ENCODE results near the gene ABLIM2. TPM values are rescaled to one million over a fixed set of nuclear protein-coding genes. Genes with fewer than 3 reads are reported as not detected.
A peak's percentile ranks its signal among the peaks of the same experiment; 100 is the strongest.
"Not testable (repeated sequence)": the region's sequence is repeated elsewhere in the genome, so short reads cannot be mapped to it uniquely, and the experiment has no call there.

ABLIM2 gene
- total and polyA plus RNA-seq, 4 experiments from 2014 or later = 0.44 to 7.9 (median 3.8) TPM

DNA sequence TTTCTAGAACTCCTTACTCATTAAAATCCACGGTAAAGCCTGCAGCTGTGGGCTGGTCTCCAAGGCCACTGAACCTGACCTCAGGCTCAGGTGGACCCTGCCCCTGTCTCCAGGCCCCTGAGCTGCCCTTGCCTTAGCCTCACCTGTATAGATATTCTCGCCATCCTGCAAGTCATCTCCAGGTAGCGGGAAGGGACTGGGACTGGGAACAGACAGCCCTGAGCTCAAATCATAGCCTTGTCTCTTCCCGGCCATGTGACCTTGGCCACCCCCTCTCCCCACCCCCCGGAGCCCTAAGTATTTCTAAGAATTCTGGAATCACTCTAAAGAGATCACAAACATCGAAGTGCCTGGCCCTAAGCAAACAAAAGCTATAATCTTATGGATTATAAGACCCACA lies 17.7 kb downstream of the ABLIM2 start:
- no peak for DNase-seq
- Histone ChIP-seq H3K4me1 (ENCODE audit: insufficient read depth, low read length) (no peaks in the 10 kb centered on the region), H3K36me3 (ENCODE audit: insufficient read depth, low read length) (no peaks in the 10 kb centered on the region), H3K27me3 (ENCODE audit: insufficient read depth, low read length) (no peaks in the 10 kb centered on the region), H3K4me3 (ENCODE audit: low read length in 2 of 2) (no peak overlapping the region), H3K27ac (ENCODE audit: low read depth, low read length) (no peak overlapping the region), H3K9me3 (ENCODE audit: control insufficient read depth in 1 of 2, low read length in 2 of 2) (no peaks in the 10 kb centered on the region)
- Mint-ChIP-seq H3K36me3 (peaks cover 0 to 10% of the 10 kb centered on the region in 2 donors), H3K9me3 (peaks cover 0 to 14% (median 9%) of the 10 kb centered on the region in 8 donors), H3K27ac (no peak overlapping the region), H3K27me3 (peaks cover 3% of the 10 kb centered on the region in 2 donors), H3K4me1 (no peaks in the 10 kb centered on the region), H3K4me3 (no peak overlapping the region)
- ChIA-PET CTCF (ENCODE audit: partially characterized antibody) (no interaction called here), POLR2A (ENCODE audit: partially characterized antibody) (interaction anchor here (0.5 kb wide), 1 partner anchor 1232 kb away, joined by 3 read pairs; no protein-coding TSS in a partner anchor)
- intact Hi-C loops (cut with micrococcal nuclease) = no loop called here

DNA sequence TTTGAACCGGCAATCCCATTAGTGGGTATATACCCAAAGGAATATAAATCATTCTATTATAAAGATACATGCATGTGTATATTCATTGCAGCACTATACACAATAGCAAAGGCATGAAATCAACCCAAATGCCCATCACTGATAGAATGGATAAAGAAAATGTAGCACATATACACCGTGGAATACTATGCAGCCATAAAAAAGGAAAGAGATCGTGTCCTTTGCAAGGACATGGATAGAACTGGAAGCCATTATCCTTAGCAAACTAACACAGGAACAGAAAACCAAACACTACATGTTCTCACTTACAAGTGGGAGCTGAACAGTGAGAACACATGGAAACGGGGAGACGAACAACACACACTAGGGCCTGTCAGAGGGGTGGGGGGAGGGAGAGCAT lies 18.9 kb downstream of the ABLIM2 start:
- Mint-ChIP-seq H3K36me3 (peaks cover 0 to 18% of the 10 kb centered on the region in 2 donors), H3K9me3 (peaks cover 0 to 14% (median 9%) of the 10 kb centered on the region in 8 donors)
- H3K4me3 ChIP-seq (ENCODE audit: low read length in 2 of 2); DNase-seq; H3K27me3 Mint-ChIP-seq; H3K9me3 ChIP-seq (ENCODE audit: control insufficient read depth in 1 of 2, low read length in 2 of 2); H3K27ac Mint-ChIP-seq; intact Hi-C loops (cut with micrococcal nuclease); H3K4me1 ChIP-seq (ENCODE audit: insufficient read depth, low read length); POLR2A ChIA-PET (ENCODE audit: partially characterized antibody); H3K27me3 ChIP-seq (ENCODE audit: insufficient read depth, low read length); H3K27ac ChIP-seq (ENCODE audit: low read depth, low read length); H3K36me3 ChIP-seq (ENCODE audit: insufficient read depth, low read length); H3K4me3 Mint-ChIP-seq; H3K4me1 Mint-ChIP-seq: not testable (repeated sequence)
- CTCF ChIA-PET (ENCODE audit: partially characterized antibody) = interaction anchor here (0.6 kb wide), 1 partner anchor 320 kb away, joined by 3 read pairs; no protein-coding TSS in a partner anchor

- Histone ChIP-seq H3K36me3 (ENCODE audit: insufficient read depth, low read length) (no peaks in the 10 kb centered on the region), H3K27me3 (ENCODE audit: insufficient read depth, low read length) (no peaks in the 10 kb centered on the region), H3K4me1 (ENCODE audit: insufficient read depth, low read length) (no peaks in the 10 kb centered on the region), H3K27ac (ENCODE audit: low read depth, low read length) (no peak overlapping the region), H3K4me3 (ENCODE audit: low read length in 2 of 2) (no peak overlapping the region), H3K9me3 (ENCODE audit: control insufficient read depth in 1 of 2, low read length in 2 of 2) (no peaks in the 10 kb centered on the region)
- H3K27me3 Mint-ChIP-seq = no peaks in the 10 kb centered on the region
- DNase-seq = no peak
- intact Hi-C loops (cut with micrococcal nuclease) = no loop called here
- peaks cover 0 to 14% (median 9%) of the 10 kb centered on the region in 8 donors for H3K9me3 Mint-ChIP-seq
- CTCF ChIA-PET (ENCODE audit: partially characterized antibody) = no interaction called here
- peaks cover 0 to 2% (median 0%) of the 10 kb centered on the region in 4 donors for H3K4me1 Mint-ChIP-seq
- POLR2A ChIA-PET (ENCODE audit: partially characterized antibody) = no interaction called here
- H3K36me3 Mint-ChIP-seq = peaks cover 0 to 18% of the 10 kb centered on the region in 2 donors
- H3K27ac Mint-ChIP-seq = no peak overlapping the region
- no peak overlapping the region for H3K4me3 Mint-ChIP-seq
Measured at GRCh38 chr4:8136972-8137710, 21.5 kb downstream of the ABLIM2 start.

- H3K27me3 Mint-ChIP-seq = no peaks in the 10 kb centered on the region
- H3K36me3 Mint-ChIP-seq = peaks cover 0 to 18% of the 10 kb centered on the region in 2 donors
Measured at GRCh38 chr4:8136529-8136928, 22.1 kb downstream of the ABLIM2 start.

DNA sequence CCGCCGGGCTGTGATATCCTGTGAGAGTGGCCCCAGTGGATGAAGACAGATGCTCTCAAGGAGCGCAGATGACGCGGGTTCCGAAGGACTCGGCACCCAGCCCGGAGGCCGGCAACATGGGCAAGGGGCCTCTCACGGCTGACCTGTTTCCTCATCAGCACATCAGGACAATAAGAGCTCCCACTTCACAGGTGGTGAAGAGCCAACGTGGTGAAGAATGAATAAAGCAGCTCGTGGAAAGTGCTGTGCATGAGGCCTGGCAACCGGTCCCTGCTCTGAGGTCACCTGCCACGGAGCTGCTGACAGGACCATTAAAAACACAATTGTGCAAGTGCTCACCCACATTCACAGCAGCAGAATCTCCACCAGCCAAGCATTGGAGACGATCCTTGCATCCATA lies 22.9 kb downstream of the ABLIM2 start:
- DNase-seq = no peak
- no peaks in the 10 kb centered on the region for H3K4me1 ChIP-seq (ENCODE audit: insufficient read depth, low read length)
- H3K27me3 Mint-ChIP-seq = no peaks in the 10 kb centered on the region
- ChIA-PET POLR2A (ENCODE audit: partially characterized antibody) (no interaction called here), CTCF (ENCODE audit: partially characterized antibody) (no interaction called here)
- H3K4me3 ChIP-seq (ENCODE audit: low read length in 2 of 2) = no peak overlapping the region
- H3K27ac ChIP-seq (ENCODE audit: low read depth, low read length) = no peak overlapping the region
- no peaks in the 10 kb centered on the region for H3K27me3 ChIP-seq (ENCODE audit: insufficient read depth, low read length)
- no peak overlapping the region for H3K27ac Mint-ChIP-seq
- H3K36me3 ChIP-seq (ENCODE audit: insufficient read depth, low read length) = no peaks in the 10 kb centered on the region
- no peaks in the 10 kb centered on the region for H3K9me3 ChIP-seq (ENCODE audit: control insufficient read depth in 1 of 2, low read length in 2 of 2)
- H3K4me1 Mint-ChIP-seq = peaks cover 0 to 2% (median 0%) of the 10 kb centered on the region in 4 donors
- H3K4me3 Mint-ChIP-seq = no peak overlapping the region
- H3K9me3 Mint-ChIP-seq = peaks cover 0 to 11% (median 5%) of the 10 kb centered on the region in 8 donors
- H3K36me3 Mint-ChIP-seq = peaks cover 0 to 18% of the 10 kb centered on the region in 2 donors
- intact Hi-C loops (cut with micrococcal nuclease) = no loop called here

More at GRCh38 chr4:8136529-8136928, 22.1 kb downstream of the ABLIM2 start:
- Histone ChIP-seq H3K4me1 (ENCODE audit: insufficient read depth, low read length) (no peaks in the 10 kb centered on the region), H3K9me3 (ENCODE audit: control insufficient read depth in 1 of 2, low read length in 2 of 2) (no peaks in the 10 kb centered on the region), H3K4me3 (ENCODE audit: low read length in 2 of 2) (no peak overlapping the region), H3K36me3 (ENCODE audit: insufficient read depth, low read length) (no peaks in the 10 kb centered on the region), H3K27ac (ENCODE audit: low read depth, low read length) (no peak overlapping the region), H3K27me3 (ENCODE audit: insufficient read depth, low read length) (no peaks in the 10 kb centered on the region)
- ChIA-PET CTCF (ENCODE audit: partially characterized antibody) (no interaction called here), POLR2A (ENCODE audit: partially characterized antibody) (no interaction called here)
- Mint-ChIP-seq H3K4me1 (peaks cover 0 to 2% (median 0%) of the 10 kb centered on the region in 4 donors), H3K9me3 (peaks cover 0 to 14% (median 9%) of the 10 kb centered on the region in 8 donors), H3K4me3 (no peak overlapping the region), H3K27ac (no peak overlapping the region)
- no peak for DNase-seq
- intact Hi-C loops (cut with micrococcal nuclease) = no loop called here

- Histone ChIP-seq H3K27me3 (ENCODE audit: insufficient read depth, low read length) (no peaks in the 10 kb centered on the region), H3K4me1 (ENCODE audit: insufficient read depth, low read length) (no peaks in the 10 kb centered on the region), H3K4me3 (ENCODE audit: low read length in 2 of 2) (no peak overlapping the region), H3K36me3 (ENCODE audit: insufficient read depth, low read length) (no peaks in the 10 kb centered on the region), H3K27ac (ENCODE audit: low read depth, low read length) (no peak overlapping the region), H3K9me3 (ENCODE audit: control insufficient read depth in 1 of 2, low read length in 2 of 2) (no peaks in the 10 kb centered on the region)
- H3K36me3 Mint-ChIP-seq = peaks cover 0 to 15% of the 10 kb centered on the region in 2 donors
- H3K27ac Mint-ChIP-seq = peak overlapping the region in 1 of 7 donors; percentile 43
- peaks cover 0 to 2% (median 0%) of the 10 kb centered on the region in 8 donors for H3K9me3 Mint-ChIP-seq
- intact Hi-C loops (cut with micrococcal nuclease) = no loop called here
- no peak for DNase-seq
- H3K4me3 Mint-ChIP-seq = no peak overlapping the region
- H3K4me1 Mint-ChIP-seq = peaks cover 0 to 2% (median 0%) of the 10 kb centered on the region in 4 donors
- ChIA-PET POLR2A (ENCODE audit: partially characterized antibody) (no interaction called here), CTCF (ENCODE audit: partially characterized antibody) (no interaction called here)
- H3K27me3 Mint-ChIP-seq = no peaks in the 10 kb centered on the region
Measured at GRCh38 chr4:8133897-8134563, 24.6 kb downstream of the ABLIM2 start.

GRCh38 chr4:8132947-8133705 lies 25.5 kb downstream of the ABLIM2 start:
- Mint-ChIP-seq H3K36me3 (peaks cover 0 to 8% of the 10 kb centered on the region in 2 donors), H3K9me3 (peaks cover 0 to 2% (median 0%) of the 10 kb centered on the region in 8 donors), H3K4me3 (no peak overlapping the region), H3K4me1 (peaks cover 0 to 2% (median 0%) of the 10 kb centered on the region in 4 donors), H3K27ac (no peak overlapping the region), H3K27me3 (no peaks in the 10 kb centered on the region)
- Histone ChIP-seq H3K27ac (ENCODE audit: low read depth, low read length) (no peak overlapping the region), H3K4me1 (ENCODE audit: insufficient read depth, low read length) (no peaks in the 10 kb centered on the region), H3K27me3 (ENCODE audit: insufficient read depth, low read length) (no peaks in the 10 kb centered on the region), H3K36me3 (ENCODE audit: insufficient read depth, low read length) (no peaks in the 10 kb centered on the region), H3K4me3 (ENCODE audit: low read length in 2 of 2) (no peak overlapping the region), H3K9me3 (ENCODE audit: control insufficient read depth in 1 of 2, low read length in 2 of 2) (no peaks in the 10 kb centered on the region)
- CTCF ChIA-PET (ENCODE audit: partially characterized antibody) = no interaction called here
- POLR2A ChIA-PET (ENCODE audit: partially characterized antibody) = no interaction called here
- intact Hi-C loops (cut with micrococcal nuclease) = no loop called here
- no peak for DNase-seq

Measured in CD4-positive, alpha-beta memory T cell (primary cell).